GM12878 (cell line): ENCODE results near the gene ARL15. TPM values are rescaled to one million over a fixed set of nuclear protein-coding genes. Genes with fewer than 3 reads are reported as not detected.

Experiments used
- ATAC-seq: fragments of 200-7000 bp; cut with Tn5 transposase; 3 replicates; pipeline ENCODE4 v1.9.1; 2020; ENCODE audit warnings: mild to moderate bottlenecking, moderate library complexity
- BruUV-seq: library from RNA; stranded (reverse); fragments of 400-500 nt; replicated peaks from 2 replicates; lab custom pipeline; 2021; lab: Mats Ljungman, UMichigan
- CTCF ChIA-PET: fragments of 300-600 bp; sonication (Branson Sonifier 250); formaldehyde crosslinking; extraction: SDS; loops from one replicate; lab custom pipeline; 2021; ENCODE audit warnings: inconsistent platforms; lab: Yijun Ruan, JAX
- POLR2A ChIA-PET: fragments of 350-600 bp; formaldehyde crosslinking; extraction: SDS; loops from one replicate; lab custom pipeline; 2021; ENCODE audit warnings: inconsistent platforms; lab: Charles Lee
- RAD21 ChIA-PET: fragments of 300-600 bp; sonication (Branson Sonifier 250); formaldehyde crosslinking; loops from one replicate; lab custom pipeline; 2023; ENCODE audit warnings: antibody characterized with exemption; ENCODE audit not compliant: unreplicated experiment; lab: Charles Lee
- SMC1A ChIA-PET: fragments of 300-600 bp; sonication (Branson Sonifier 250); formaldehyde crosslinking; loops from one replicate; lab custom pipeline; 2023; ENCODE audit not compliant: unreplicated experiment, uncharacterized antibody; lab: Charles Lee
- DNase-seq: peaks from one replicate; pipeline ENCODE4 v3.0.0-alpha.2; 2011; ENCODE audit warnings: low read depth, low spot score
- FAIRE-seq: peaks from 3 replicates; lab custom pipeline; 2011; peaks lifted over from hg19 to GRCh38; lab: Jason Lieb, UNC
- H2AFZ ChIP-seq: 2 replicates; pipeline ENCODE4 v1.6.0; 2011; ENCODE audit warnings: low read depth, low read length, control low read depth; ENCODE audit not compliant: control insufficient read depth
- H3K27ac ChIP-seq: 2 replicates; pipeline ENCODE4 v1.5.1; 2011; ENCODE audit warnings: control low read depth; ENCODE audit not compliant: control insufficient read depth, insufficient read depth
- H3K27me3 ChIP-seq, 2 experiments: replicated peaks in 1 of 2; 2 replicates each; pipeline versions ENCODE4 v1.6.0 to v1.6.1; 2011; ENCODE audit warnings: low read length in 1 of 2; ENCODE audit not compliant: control insufficient read depth in 2 of 2, insufficient read depth in 2 of 2
- H3K36me3 ChIP-seq, 2 experiments: 2 replicates each; pipeline ENCODE4 v1.5.1; 2011; ENCODE audit warnings: low read length in 1 of 2; ENCODE audit not compliant: control insufficient read depth in 2 of 2, insufficient read depth in 2 of 2
- H3K4me1 ChIP-seq: 2 replicates; pipeline ENCODE4 v1.6.1; 2011; ENCODE audit warnings: mild to moderate bottlenecking, low read length, moderate library complexity, mixed read lengths; ENCODE audit not compliant: control insufficient read depth, insufficient read depth
- H3K4me2 ChIP-seq: 2 replicates; pipeline ENCODE4 v1.6.0; 2011; ENCODE audit warnings: control low read depth; ENCODE audit not compliant: control insufficient read depth, insufficient read depth
- H3K4me3 ChIP-seq: fragments of 200-600 bp; sonication (generic); 2 replicates; pipeline ENCODE4 v1.5.1; 2016
- H3K79me2 ChIP-seq: 2 replicates; pipeline ENCODE4 v1.6.0; 2011; ENCODE audit warnings: low read length; ENCODE audit not compliant: control insufficient read depth, insufficient read depth
- H3K9ac ChIP-seq: 2 replicates; pipeline ENCODE4 v1.8.0; 2011; ENCODE audit warnings: low read length, control low read depth, mixed read lengths; ENCODE audit not compliant: control insufficient read depth, insufficient read depth
- H3K9me3 ChIP-seq: replicated peaks from 3 replicates; pipeline ENCODE4 v1.5.1; 2011; ENCODE audit warnings: mild to moderate bottlenecking, low read length; ENCODE audit not compliant: control insufficient read depth, insufficient read depth
- H4K20me1 ChIP-seq: 2 replicates; pipeline ENCODE4 v1.6.0; 2011; ENCODE audit not compliant: control insufficient read depth, insufficient read depth
- CTCF ChIP-seq, 3 experiments: IDR thresholded peaks in 2 of 3; conservative IDR thresholded peaks in 1 of 3; 2 replicates each; pipeline ENCODE4 v1.5.1; 2011; ENCODE audit warnings: low read depth in 3 of 3, low read length in 3 of 3, mild to moderate bottlenecking in 3 of 3, control low read depth in 2 of 3, moderate library complexity in 2 of 3, inconsistent platforms in 1 of 3, mixed read lengths in 1 of 3; ENCODE audit not compliant: control insufficient read depth in 2 of 3, insufficient read depth in 1 of 3; ENCODE audit errors: extremely low read depth in 1 of 3
- NR2C1 ChIP-seq: fragments of 450-650 bp; IDR thresholded peaks from 2 replicates; pipeline ENCODE4 v1.6.1; 2017; ENCODE audit warnings: antibody characterized with exemption, mild to moderate bottlenecking, moderate library complexity
- WGBS: methylation state at CpG from one replicate; pipeline ENCODE4 v1.1.6; 2016; ENCODE audit warnings: low lambda C conversion rate; ENCODE audit not compliant: insufficient replicate concordance, insufficient coverage; ENCODE audit errors: missing lambda C conversion rate; 5-methylcytosine and 5-hydroxymethylcytosine counted together
- in situ Hi-C: fragments of 300-500 bp; cut with MboI; formaldehyde crosslinking; loops from 9 replicates; pipeline ENCODE4 v1.14.3; 2018; ENCODE audit warnings: mixed read lengths
- intact Hi-C: fragments of 100-400 bp; cut with micrococcal nuclease; formaldehyde crosslinking; loops from one replicate; pipeline ENCODE4 v1.14.2; 2022; ENCODE audit not compliant: unreplicated experiment
- polyA plus RNA-seq, 11 experiments: library from polyadenylated mRNA; depleted of rRNA in 4 of 11; unstranded in 6 of 11; stranded (reverse) in 5 of 11; fragments of >200 nt; fragmentation: Nextera tagmentation in 4 of 11; fragmentation: Illumina TruSeq in 1 of 11; extraction: Ambion mirVana in 4 of 11; extraction: Trizol in 1 of 11; gene quantifications; 1 replicate in 1 of 11; 2 replicates in 10 of 11; pipeline versions ENCODE4 v1.2.1 to v1.2.3, GENCODE V29; 2011 to 2016; ENCODE audit warnings: inconsistent platforms in 2 of 11, missing spikeins in 2 of 11, low read depth in 1 of 11
- total RNA-seq, 4 experiments: library from RNA; depleted of rRNA in 3 of 4; stranded (reverse); fragments of >200 nt in 3 of 4; fragmentation: Illumina TruSeq in 1 of 4; extraction: Trizol in 1 of 4; gene quantifications; 2 replicates each; pipeline versions ENCODE4 v1.2.1 to v1.2.3, GENCODE V29; 2013 to 2021
- TF ChIP-seq, protein P1 (sequence below): IDR thresholded peaks from 2 replicates; pipeline ENCODE4 v1.6.1; 2011; ENCODE audit warnings: borderline replicate concordance, low read depth, mild to moderate bottlenecking, moderate library complexity, mixed read lengths, low read length; ENCODE audit not compliant: insufficient read depth; ENCODE audit errors: extremely low read length

ARL15 gene
- total and polyA plus RNA-seq, 10 of the 15 experiments (the other 5 are each of a cell fraction or from before 2014, with no cell fraction given) = 3.6 to 11.0 (median 7.7) TPM

- no peaks in the 10 kb centered on the region for H3K27me3 ChIP-seq
- no peaks in the 10 kb centered on the region for H3K9me3 ChIP-seq
- no peak overlapping the region for H3K4me2 ChIP-seq
- ChIA-PET POLR2A (no interaction called here), RAD21 (no interaction called here), CTCF (no interaction called here), SMC1A (no interaction called here)
- in situ Hi-C loops = no loop called here
- H3K4me1 ChIP-seq = no peaks in the 10 kb centered on the region; the same call in 1 of the 2 replicates
- DNase-seq = no peak
- TF ChIP-seq CTCF (IDR thresholded peaks at IDR 0.05 in 2 of 3, conservative IDR thresholded peaks at IDR 0.05 in 1 of 3; ENCODE audit: control insufficient read depth in 2 of 3, extremely low read depth in 1 of 3, insufficient read depth in 1 of 3, low read depth in 3 of 3, low read length in 3 of 3) (peak in 1 of 3 experiments; percentile 10; a peak in 1 of 6 replicates), NR2C1 (no peak)
- TF ChIP-seq, protein P1, sequence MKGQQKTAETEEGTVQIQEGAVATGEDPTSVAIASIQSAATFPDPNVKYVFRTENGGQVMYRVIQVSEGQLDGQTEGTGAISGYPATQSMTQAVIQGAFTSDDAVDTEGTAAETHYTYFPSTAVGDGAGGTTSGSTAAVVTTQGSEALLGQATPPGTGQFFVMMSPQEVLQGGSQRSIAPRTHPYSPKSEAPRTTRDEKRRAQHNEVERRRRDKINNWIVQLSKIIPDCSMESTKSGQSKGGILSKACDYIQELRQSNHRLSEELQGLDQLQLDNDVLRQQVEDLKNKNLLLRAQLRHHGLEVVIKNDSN = no peak
- no peak overlapping the region for H3K4me3 ChIP-seq
- no peak overlapping the region for H3K9ac ChIP-seq
- no TSS peak for BruUV-seq
- no peaks in the 10 kb centered on the region for H3K79me2 ChIP-seq
- no peak overlapping the region for H3K27ac ChIP-seq
- FAIRE-seq = no peak
- peak; percentile 64 for ATAC-seq
- no peaks in the 10 kb centered on the region for H4K20me1 ChIP-seq
- H2AFZ ChIP-seq = no peak overlapping the region
- no peaks in the 10 kb centered on the region for H3K36me3 ChIP-seq
- 90% methylated on average over 1 of the region's 1 CpG for WGBS
- intact Hi-C loops = loop anchor here (5.0 kb wide), 1 partner anchor 127 kb away; no protein-coding TSS in a partner anchor
Measured at GRCh38 chr5:54090495-54091120, 219.8 kb downstream of the ARL15 start.
